SK-N-SH (cell line): ENCODE measurements around the gene DERL3.

Experiments
- CTCF ChIP-seq: fragments of 200-600 bp; sonication (generic); IDR thresholded peaks from 2 replicates; pipeline ENCODE4 v1.6.1; 2017; ENCODE audit warnings: antibody characterized with exemption, mild to moderate bottlenecking, moderate library complexity
- JUND ChIP-seq: IDR thresholded peaks from 2 replicates; pipeline ENCODE4 v1.4.0; 2012
- MAX ChIP-seq: IDR thresholded peaks from 2 replicates; pipeline ENCODE4 v1.4.0; 2012; ENCODE audit warnings: low read depth
- POLR2AphosphoS5 ChIP-seq: IDR thresholded peaks from 2 replicates; pipeline ENCODE4 v1.6.1; 2012; ENCODE audit warnings: low read depth, low read length
- YY1 ChIP-seq: IDR thresholded peaks from 2 replicates; pipeline ENCODE4 v1.4.0; 2012; ENCODE audit warnings: low read depth, mild to moderate bottlenecking

- TF ChIP-seq POLR2AphosphoS5: no peak
- no peak for TF ChIP-seq JUND
- TF ChIP-seq YY1: no peak
- TF ChIP-seq MAX: no peak
- TF ChIP-seq CTCF: no peak
These were observed 43.6 kb upstream of the DERL3 start for GRCh38 chr22:23882370-23882769.
